NCI-H226 (cell line): ENCODE measurements around the gene PARD3.

Experiments
- DNase-seq: peaks from one replicate; pipeline ENCODE4 v3.0.0-alpha.2; 2015

The PARD3 gene

GRCh38 chr10:34558093-34558583 is 257.0 kb downstream of the PARD3 start:
- DNase-seq, result no peak

DNA sequence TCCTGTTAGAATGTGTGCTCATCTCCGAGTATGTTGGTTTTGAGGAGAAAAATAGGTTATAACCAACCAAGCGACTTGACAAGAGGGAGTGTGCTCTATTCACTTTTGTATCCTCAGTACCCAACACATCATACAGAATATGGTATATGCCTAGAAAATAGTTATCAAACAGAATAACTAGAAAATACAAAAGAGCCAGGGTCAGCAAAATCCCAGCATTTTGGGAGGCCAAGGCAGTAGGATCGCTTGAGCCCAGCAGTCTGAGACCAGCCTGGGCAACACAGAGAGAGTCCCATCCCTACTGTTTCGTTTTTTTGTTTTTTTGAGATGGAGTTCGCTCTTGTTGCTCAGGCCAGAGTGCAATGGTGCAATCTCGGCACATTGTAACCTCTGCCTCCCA is 257.9 kb downstream of the PARD3 start:
- DNase-seq, result no peak

- DNase-seq, result peak; percentile 16
Observed at GRCh38 chr10:34555653-34556052, 259.4 kb downstream of the PARD3 start.

GRCh38 chr10:34553747-34554146 is 261.3 kb downstream of the PARD3 start:
- DNase-seq, result no peak

DNA sequence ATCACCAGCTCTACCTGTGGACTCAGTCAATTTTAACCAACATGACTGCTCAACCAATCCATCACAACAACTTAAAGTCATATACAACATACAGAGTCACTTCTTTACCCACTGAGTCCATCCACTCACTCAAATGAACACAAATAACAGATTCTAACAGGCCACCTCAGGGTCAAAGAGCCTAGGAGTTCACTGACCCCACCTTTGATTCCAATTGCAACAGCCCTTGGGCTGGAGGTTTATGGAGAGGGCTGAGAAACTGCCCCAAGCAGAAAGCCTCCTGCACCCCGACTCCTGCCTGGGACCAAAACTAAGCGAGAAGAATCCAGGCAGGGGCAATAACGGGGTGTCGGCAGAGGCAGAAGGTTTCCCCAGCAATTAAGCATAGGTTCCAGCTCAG is 263.8 kb downstream of the PARD3 start:
- no peak for DNase-seq

GRCh38 chr10:34549953-34550352 is 265.1 kb downstream of the PARD3 start:
- no peak for DNase-seq

DNA sequence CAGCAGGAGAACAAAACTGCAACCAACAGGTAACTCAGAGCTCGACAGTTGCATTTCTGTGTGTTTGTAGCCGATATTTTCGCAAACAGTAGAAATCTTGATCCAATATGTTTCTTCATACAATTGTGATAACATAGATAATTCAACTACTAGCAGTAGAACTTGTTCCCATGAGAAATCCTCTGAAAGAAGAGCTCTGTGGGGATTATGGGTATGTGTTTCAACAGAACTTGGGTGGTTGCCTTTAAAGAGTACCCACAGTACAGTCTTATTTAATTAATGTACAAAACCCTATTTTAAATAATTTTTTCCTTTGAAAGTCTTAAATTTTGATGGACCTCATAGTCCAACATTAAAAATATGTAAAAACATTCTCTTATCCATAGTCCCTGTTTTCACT is 266.1 kb downstream of the PARD3 start:
- no peak for DNase-seq

DNA sequence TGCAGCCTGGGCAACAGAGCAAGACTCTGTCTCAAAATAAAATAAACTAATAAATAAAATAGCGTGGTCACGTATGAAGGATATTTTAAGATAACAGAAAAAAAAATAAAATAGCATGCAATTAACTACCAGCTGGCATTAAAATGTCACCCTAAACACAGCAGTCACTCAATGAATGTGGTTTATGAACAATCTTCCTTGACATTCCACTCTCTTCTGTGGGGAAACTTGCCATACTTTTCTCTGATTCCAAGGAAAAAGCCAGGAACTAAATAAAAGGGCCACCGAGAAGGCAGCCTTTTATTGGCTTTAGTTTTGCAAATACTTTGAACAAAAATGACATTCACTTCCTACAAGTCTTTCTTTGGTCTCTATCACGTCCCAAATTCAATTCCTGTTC is 266.6 kb downstream of the PARD3 start:
- DNase-seq, result no peak

- DNase-seq, result no peak
Observed at GRCh38 chr10:34547695-34548094, 267.4 kb downstream of the PARD3 start.

DNA sequence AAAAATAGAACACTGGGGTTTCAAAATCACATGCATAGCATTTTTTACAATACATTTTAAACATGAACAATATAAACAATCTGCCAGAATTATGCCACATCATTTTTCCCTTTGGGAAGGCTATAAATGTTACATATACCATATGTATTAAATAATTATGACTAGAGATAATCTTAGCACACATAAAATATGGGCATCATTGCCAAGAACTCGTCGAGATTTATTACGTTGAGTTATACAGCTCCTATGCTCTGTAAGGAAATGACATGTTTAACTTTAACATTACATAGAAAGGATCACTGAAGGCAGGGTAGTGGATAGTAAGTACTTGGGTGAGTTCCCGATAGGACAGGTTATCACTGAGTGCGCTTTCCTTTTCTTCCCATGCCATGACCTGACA is 267.8 kb downstream of the PARD3 start:
- DNase-seq, result no peak

GRCh38 chr10:34544400-34544799 is 270.7 kb downstream of the PARD3 start:
- no peak for DNase-seq

- DNase-seq, result no peak
Observed at GRCh38 chr10:34543716-34544115, 271.4 kb downstream of the PARD3 start.

GRCh38 chr10:34540492-34540891 is 274.6 kb downstream of the PARD3 start:
- no peak for DNase-seq

- DNase-seq, result no peak
Observed at GRCh38 chr10:34539533-34540315, 275.4 kb downstream of the PARD3 start.

DNA sequence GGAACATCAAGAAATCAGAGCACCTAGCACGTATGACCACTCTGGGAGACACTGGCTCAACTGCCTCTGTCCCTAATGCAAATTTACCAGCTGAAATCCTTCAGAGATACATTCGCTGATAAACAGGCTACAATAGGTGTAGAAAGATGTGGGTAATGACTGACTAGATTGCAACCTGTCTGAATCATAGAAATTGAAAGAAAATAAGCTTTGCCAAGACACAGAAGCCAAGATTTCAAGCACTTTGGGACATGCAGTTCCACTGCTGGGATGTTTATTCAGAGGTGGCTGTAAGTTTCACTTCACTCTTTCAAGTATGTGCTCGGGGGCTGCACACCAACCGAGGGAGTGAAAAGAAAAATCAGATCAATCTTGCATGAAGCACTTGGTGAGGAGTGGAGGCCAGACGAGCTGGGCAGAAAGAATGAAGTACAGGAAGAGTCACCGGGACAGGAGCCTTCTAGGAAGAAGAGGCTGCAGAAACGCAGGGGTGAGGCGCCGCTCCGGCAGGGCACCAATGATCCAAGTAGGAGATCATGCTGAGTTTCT is 276.7 kb downstream of the PARD3 start:
- no peak for DNase-seq

DNA sequence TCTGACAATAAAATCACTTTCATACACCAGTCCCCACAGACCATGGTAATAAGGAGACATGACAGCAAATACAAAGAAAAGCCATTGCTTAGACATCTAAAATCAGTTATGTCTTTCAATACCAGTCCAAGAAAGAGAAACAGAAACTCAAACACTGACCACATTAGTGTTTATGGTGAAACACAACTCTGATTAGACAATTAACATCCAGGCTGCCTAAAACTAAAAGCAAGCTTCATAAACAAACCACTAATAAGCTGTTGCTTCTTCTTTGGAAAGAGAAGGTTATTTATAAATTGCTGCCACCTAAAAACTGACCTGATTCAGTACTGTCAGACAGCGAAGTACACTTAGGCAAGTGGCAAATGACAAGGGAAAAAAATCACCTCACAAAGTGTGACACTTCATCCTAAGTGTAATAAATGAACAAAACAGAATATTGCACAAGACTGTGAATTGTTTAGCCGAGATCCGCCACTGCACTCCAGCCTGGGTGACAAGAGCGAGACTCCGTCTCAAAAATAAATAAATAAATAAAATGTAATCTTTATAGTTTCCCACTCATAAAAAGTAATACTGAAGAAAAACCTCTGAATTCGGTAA is 277.4 kb downstream of the PARD3 start:
- DNase-seq, result no peak

DNA sequence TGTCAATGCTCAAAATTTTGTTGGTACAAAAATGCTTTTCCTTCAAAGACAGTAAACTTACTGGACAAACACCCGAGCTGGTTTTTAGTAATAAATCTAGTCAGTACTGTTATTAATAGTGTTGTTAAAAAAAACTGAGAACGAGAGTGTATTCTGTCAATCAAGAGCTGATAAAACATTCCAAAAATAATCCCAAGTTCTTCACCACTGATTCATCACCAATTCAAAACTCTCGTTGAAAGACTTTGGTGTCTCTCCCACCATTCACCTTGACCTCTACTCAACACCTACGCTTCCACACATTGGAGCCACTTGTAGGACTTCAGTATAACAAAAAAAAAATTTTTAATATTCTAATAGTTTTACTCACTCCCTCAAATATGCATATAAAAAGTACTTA is 279.2 kb downstream of the PARD3 start:
- DNase-seq, result no peak

DNA sequence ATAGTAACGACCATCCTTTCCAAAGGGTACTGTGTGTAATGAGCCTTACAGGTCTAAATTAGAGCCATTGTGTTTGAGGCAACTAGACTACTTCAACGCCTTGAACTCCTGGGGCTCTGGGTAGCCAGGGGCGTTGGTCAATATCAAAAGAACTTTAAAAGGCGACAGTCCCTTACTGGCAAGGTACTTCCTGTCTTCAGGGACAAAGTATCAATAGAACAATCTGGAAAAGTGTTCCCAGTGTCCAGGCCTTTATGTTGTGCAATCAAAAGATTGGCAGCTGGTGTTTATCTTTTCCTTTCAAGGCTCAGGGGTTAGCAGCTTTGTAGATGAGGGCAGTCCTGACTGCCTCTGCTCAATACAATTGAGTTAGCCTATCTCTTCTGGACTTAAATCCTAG is 284.3 kb downstream of the PARD3 start:
- no peak for DNase-seq

DNA sequence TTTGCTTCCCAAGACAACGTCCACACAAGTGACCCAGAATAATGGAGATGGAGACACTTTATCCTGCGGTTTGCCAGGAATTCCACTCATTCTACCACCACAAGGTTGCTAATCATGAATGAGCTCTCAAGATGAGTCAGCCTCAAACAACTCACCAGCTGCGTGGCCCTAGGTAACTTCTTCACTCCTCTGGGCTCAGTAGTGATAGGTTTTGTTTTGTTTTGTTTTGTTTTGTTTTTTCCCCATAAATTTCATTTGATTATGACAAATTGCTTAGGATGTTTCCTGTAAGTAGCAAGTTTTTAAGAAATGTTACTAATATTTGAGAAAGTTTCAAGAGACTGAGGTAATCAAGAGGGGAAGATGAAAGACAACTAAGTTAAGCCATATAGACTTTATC is 286.8 kb downstream of the PARD3 start:
- DNase-seq, result peak; percentile 96

DNA sequence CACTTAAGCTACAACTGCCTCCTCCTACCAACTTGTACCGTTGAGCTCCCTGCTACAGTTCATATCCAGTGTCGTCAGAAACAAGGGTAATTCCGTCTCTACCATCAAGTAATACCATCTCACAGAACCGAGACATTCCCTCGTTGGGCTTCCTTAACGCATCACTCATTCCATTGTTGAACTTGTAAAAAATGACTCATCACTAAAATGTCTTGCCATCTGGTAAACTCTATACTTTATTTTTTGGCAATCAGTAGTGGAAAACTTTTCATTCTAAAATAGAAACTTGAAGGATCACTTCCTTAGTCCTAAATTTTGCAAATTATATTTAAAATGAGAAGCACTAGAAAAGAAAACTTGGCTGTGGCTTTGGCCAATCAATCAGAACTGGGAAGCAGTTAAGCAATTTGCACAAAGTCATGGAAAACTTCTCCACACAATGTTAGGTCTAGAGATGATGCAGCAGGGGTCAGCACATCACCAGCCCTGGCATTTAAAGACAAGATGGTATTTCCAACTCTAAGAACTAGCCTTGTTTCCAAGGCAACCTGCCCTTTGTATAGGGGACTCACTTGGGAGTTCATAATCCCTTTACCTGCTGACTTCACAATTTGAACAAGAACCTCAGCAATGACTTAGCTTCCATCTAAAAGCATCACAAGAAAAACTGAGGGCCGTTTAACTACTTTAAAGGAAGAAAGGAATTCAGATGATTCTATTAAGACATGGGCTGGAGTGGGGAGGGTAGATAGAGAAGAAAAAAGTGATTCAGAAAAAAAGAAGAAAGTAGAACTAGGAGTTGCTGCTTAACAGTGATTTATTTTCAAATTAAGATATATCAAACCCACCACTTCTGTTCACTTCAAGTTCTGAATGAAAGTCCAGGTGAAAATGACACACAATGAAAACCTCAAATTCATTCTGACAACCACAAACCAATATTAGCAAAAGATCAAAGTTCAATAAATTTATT is 288.1 kb downstream of the PARD3 start:
- peak; percentile 93 for DNase-seq

- DNase-seq, result peak; percentile 93
Observed at GRCh38 chr10:34526186-34526585, 288.9 kb downstream of the PARD3 start.

DNA sequence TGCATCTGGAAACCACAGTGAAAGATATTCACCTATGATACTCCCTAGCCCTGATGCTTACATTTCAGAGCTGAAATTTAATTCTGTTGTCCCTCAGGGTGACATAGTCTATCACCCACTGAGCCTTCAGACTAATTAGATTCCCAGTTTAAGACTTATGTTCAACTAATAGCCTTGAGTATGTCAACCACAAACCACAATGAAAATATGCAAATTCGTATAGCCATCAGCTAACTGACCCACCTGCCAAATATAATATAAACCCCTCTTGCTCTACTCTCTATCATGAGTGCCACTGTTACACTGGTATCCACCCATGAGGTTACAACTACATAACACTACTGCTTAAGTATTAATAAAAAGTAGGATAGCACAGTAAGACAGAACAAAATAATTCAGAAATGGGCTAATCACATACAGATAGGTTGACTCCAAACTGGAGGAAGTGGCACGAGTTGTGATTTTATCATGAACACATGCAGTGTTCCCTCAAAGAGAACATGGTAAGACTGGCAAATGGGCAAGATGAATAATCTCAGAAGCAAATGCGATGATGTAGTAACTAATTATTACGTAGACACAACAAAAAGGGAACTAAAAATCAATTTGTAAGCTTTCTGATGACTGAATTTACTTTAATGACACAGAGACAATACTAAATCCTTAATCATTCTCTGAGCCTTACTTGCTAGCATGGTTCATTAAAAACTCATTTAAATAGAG is 290.6 kb downstream of the PARD3 start:
- no peak for DNase-seq
